PC-9 (cell line): ENCODE measurements around the gene CTNNA1.

Source experiments
- EZH2 ChIP-seq: fragments of 200-600 bp; sonication (generic); IDR thresholded peaks from 2 replicates; pipeline ENCODE4 v1.8.0; 2017; ENCODE audit warnings: antibody characterized with exemption, low read depth
- TF ChIP-seq, protein P1 (sequence below): fragments of 200-600 bp; sonication (generic); conservative IDR thresholded peaks from 2 replicates; pipeline ENCODE4 v1.6.1; 2017; ENCODE audit warnings: mixed run types, antibody characterized with exemption, mild to moderate bottlenecking, moderate library complexity

DNA sequence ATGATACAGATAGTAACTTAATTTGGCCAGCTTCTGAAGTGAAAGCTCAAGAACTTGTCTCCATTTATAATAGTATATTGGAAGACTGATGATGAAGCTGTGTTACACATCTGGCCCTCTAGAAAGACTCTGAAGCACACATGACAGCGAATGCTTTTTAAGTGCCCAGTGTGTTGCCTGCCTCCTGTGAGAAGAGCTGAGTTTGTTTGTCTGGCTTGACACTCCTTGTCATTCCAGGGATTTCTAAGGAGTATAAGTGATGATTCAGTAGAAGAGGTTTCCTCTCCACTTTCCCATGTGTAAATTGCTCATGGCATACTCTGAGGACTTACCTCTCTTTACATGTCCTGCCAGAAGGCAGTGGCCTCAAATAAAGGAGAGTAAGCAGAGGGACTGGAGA lies 152.3 kb downstream of the CTNNA1 start:
- TF ChIP-seq, protein P1, sequence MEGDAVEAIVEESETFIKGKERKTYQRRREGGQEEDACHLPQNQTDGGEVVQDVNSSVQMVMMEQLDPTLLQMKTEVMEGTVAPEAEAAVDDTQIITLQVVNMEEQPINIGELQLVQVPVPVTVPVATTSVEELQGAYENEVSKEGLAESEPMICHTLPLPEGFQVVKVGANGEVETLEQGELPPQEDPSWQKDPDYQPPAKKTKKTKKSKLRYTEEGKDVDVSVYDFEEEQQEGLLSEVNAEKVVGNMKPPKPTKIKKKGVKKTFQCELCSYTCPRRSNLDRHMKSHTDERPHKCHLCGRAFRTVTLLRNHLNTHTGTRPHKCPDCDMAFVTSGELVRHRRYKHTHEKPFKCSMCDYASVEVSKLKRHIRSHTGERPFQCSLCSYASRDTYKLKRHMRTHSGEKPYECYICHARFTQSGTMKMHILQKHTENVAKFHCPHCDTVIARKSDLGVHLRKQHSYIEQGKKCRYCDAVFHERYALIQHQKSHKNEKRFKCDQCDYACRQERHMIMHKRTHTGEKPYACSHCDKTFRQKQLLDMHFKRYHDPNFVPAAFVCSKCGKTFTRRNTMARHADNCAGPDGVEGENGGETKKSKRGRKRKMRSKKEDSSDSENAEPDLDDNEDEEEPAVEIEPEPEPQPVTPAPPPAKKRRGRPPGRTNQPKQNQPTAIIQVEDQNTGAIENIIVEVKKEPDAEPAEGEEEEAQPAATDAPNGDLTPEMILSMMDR, result no peak
- no peak for TF ChIP-seq EZH2
